Lower leg skin (tissue), 3 donors: ENCODE measurements around the gene PHRF1.

Experiments used
- POLR2A ChIP-seq, 2 donors: fragments of 450-650 bp; IDR thresholded peaks; one replicate each; pipeline ENCODE4 v1.6.1; 2016 to 2017; ENCODE audit warnings: antibody characterized with exemption in 2 of 2, mild to moderate bottlenecking in 1 of 2, moderate library complexity in 1 of 2
- TF ChIP-seq, protein P1 (sequence below), 3 donors: fragments of 450-650 bp; IDR thresholded peaks; one replicate each; pipeline ENCODE4 v1.5.1; 2016; ENCODE audit warnings: antibody characterized with exemption in 3 of 3, mild to moderate bottlenecking in 3 of 3, moderate library complexity in 2 of 3

DNA sequence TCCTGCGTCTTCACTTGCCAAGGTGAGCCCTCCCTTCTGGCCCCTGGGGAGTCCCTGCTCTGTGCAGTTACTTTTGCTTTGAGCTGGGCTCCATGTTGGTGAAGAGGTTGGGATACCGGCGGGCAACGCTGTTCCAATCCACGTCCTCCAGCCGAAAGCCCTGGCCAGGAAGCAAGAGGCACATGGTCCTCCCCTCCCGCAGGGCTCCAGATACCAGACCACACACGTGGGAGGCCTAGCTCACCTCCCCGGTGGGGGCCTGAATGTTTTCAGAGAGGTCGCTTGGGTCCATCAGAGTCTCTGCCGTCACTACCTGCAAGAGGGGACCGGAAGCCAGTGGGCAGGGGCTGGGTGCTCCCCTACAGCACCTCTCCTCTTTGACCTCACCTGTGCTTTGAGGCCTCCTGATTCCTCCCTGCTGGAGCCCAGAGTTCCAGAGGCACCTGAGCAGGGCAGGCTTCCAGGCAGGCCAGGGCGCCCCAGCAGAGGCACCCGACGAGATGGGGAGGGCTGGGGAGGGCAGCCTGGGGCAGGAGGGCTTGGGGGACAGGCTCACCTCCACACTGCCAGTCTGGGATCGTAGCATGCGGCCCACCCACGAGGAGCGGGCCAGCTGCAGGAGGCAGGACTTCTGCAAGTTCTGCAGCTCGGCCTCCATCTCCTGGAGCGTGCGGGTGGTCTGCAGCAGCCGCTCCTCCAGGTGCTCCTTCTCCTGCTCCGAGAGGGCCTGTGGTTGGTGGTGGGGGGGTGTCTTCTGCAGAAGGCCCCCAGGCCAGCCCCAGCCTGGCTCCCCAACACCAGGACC is 18.7 kb upstream of the PHRF1 start:
- TF ChIP-seq POLR2A (IDR thresholded peaks at IDR 0.05) = no peak
- TF ChIP-seq, protein P1, sequence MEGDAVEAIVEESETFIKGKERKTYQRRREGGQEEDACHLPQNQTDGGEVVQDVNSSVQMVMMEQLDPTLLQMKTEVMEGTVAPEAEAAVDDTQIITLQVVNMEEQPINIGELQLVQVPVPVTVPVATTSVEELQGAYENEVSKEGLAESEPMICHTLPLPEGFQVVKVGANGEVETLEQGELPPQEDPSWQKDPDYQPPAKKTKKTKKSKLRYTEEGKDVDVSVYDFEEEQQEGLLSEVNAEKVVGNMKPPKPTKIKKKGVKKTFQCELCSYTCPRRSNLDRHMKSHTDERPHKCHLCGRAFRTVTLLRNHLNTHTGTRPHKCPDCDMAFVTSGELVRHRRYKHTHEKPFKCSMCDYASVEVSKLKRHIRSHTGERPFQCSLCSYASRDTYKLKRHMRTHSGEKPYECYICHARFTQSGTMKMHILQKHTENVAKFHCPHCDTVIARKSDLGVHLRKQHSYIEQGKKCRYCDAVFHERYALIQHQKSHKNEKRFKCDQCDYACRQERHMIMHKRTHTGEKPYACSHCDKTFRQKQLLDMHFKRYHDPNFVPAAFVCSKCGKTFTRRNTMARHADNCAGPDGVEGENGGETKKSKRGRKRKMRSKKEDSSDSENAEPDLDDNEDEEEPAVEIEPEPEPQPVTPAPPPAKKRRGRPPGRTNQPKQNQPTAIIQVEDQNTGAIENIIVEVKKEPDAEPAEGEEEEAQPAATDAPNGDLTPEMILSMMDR (IDR thresholded peaks at IDR 0.05) = no peak
